ENCODE measurements around the gene RASSF4.

The RASSF4 gene

GRCh38 chr10:44989597-44990301 lies 30.1 kb downstream of the RASSF4 start:
- no peak for DNase-seq (ENCODE audit: low read depth)

- no peak for DNase-seq (ENCODE audit: low read depth)
These were observed 30.7 kb downstream of the RASSF4 start for GRCh38 chr10:44990302-44990655.

GRCh38 chr10:44990965-44991364 lies 31.4 kb downstream of the RASSF4 start:
- no peak for DNase-seq (ENCODE audit: low read depth)

GRCh38 chr10:44991571-44991970 lies 32.0 kb downstream of the RASSF4 start:
- DNase-seq (ENCODE audit: low read depth) = no peak

GRCh38 chr10:44992070-44992731 lies 32.6 kb downstream of the RASSF4 start:
- DNase-seq (ENCODE audit: low read depth) = no peak

- DNase-seq (ENCODE audit: low read depth) = no peak
These were observed 33.2 kb downstream of the RASSF4 start for GRCh38 chr10:44992732-44993225.

GRCh38 chr10:44993226-44993921 lies 33.8 kb downstream of the RASSF4 start:
- no peak for DNase-seq (ENCODE audit: low read depth)

GRCh38 chr10:44993922-44994751 lies 34.5 kb downstream of the RASSF4 start:
- DNase-seq (ENCODE audit: low read depth) = no peak

GRCh38 chr10:44994752-44995530 lies 35.3 kb downstream of the RASSF4 start:
- DNase-seq (ENCODE audit: low read depth) = no peak

- DNase-seq (ENCODE audit: low read depth) = no peak
These were observed 35.9 kb downstream of the RASSF4 start for GRCh38 chr10:44995581-44995913.

- DNase-seq (ENCODE audit: low read depth) = no peak
These were observed 36.5 kb downstream of the RASSF4 start for GRCh38 chr10:44995914-44996669.

GRCh38 chr10:44997105-44997748 lies 37.6 kb downstream of the RASSF4 start:
- no peak for DNase-seq (ENCODE audit: low read depth)

- no peak for DNase-seq (ENCODE audit: low read depth)
These were observed 38.6 kb downstream of the RASSF4 start for GRCh38 chr10:44998146-44998631.

- no peak for DNase-seq (ENCODE audit: low read depth)
These were observed 40.6 kb downstream of the RASSF4 start for GRCh38 chr10:45000138-45000751.

- DNase-seq (ENCODE audit: low read depth) = peak; percentile 42
These were observed 41.3 kb downstream of the RASSF4 start, which contains the start of gene ZNF22 for GRCh38 chr10:45000752-45001380. Gene ZNF22 (plus strand): TSS chr10:45000923. CDS start chr10:45003369, 2,446 bp downstream.

GRCh38 chr10:45001381-45002148 lies 42.0 kb downstream of the RASSF4 start:
- DNase-seq (ENCODE audit: low read depth) = peak; percentile 26

GRCh38 chr10:45003432-45004000 lies 43.9 kb downstream of the RASSF4 start:
- no peak for DNase-seq (ENCODE audit: low read depth)

- no peak for DNase-seq (ENCODE audit: low read depth)
These were observed 45.1 kb downstream of the RASSF4 start for GRCh38 chr10:45004661-45005060.

Measured in HS-27A (cell line).